ENCODE measurements around the gene TTLL1. TPM values are rescaled to one million over a fixed set of nuclear protein-coding genes. Genes with fewer than 3 reads are reported as not detected.
A peak's percentile ranks its signal among the peaks of the same experiment; 100 is the strongest.

TTLL1 gene
- total and polyA plus RNA-seq, 2 of the 4 experiments (the other 2 are of a cell fraction): 10.8 to 13.2 TPM

GRCh38 chr22:43098356-43098755 lies 9.2 kb upstream of the TTLL1 start:
- Histone ChIP-seq H3K23ac (ENCODE audit: low read depth, low read length) (no peak overlapping the region), H3K9me3 (ENCODE audit: control insufficient read depth, insufficient read depth, low read length) (peaks cover 6% of the 10 kb centered on the region), H3K36me3 (ENCODE audit: control insufficient read depth, insufficient read depth, low read length) (no peaks in the 10 kb centered on the region), H4K20me1 (ENCODE audit: insufficient read depth, low read length) (no peaks in the 10 kb centered on the region), H3K9ac (ENCODE audit: low read depth, low read length) (no peak overlapping the region), H2BK15ac (ENCODE audit: low read depth, low read length) (no peak overlapping the region), H3K56ac (ENCODE audit: extremely low read depth, insufficient read depth, low read length) (no peak overlapping the region), H3K4me3 (ENCODE audit: insufficient read depth, low read depth, low read length) (no peak overlapping the region), H3K27ac (ENCODE audit: insufficient read depth, low read length) (no peak overlapping the region), H3K79me1 (ENCODE audit: low read depth in 1 of 2, low read length in 2 of 2) (no peaks in the 10 kb centered on the region), H3K9me1 (ENCODE audit: insufficient read depth, low read length) (no peaks in the 10 kb centered on the region), H4K5ac (ENCODE audit: low read depth, low read length) (no peak overlapping the region), H4K8ac (ENCODE audit: low read depth in 2 of 2, low read length in 2 of 2) (no peak overlapping the region), H3K4me2 (ENCODE audit: low read depth, low read length) (no peak overlapping the region), H3K4me1 (ENCODE audit: control insufficient read depth, insufficient read depth, low read length) (peaks cover 3% of the 10 kb centered on the region; the same call in 1 of the 2 replicates), H2BK5ac (ENCODE audit: low read depth, low read length, poor library complexity, severe bottlenecking) (no peak overlapping the region), H2AK9ac (replicated peaks; ENCODE audit: low read depth, low read length, poor library complexity) (no peak overlapping the region), H2AFZ (replicated peaks; ENCODE audit: low read length, poor library complexity) (peak overlapping the region; percentile 72), H4K91ac (ENCODE audit: insufficient read depth, low read depth, low read length) (no peak overlapping the region), H2BK120ac (ENCODE audit: low read depth, low read length) (no peak overlapping the region), H3K14ac (replicated peaks; ENCODE audit: low read depth, low read length) (no peak overlapping the region), H3K27me3 (ENCODE audit: control insufficient read depth, insufficient read depth, low read length) (no peaks in the 10 kb centered on the region), H2AK5ac (ENCODE audit: low read depth, low read length) (no peak overlapping the region), H3K4ac (ENCODE audit: low read depth, low read length) (no peak overlapping the region), H3K18ac (ENCODE audit: low read depth, low read length) (no peak overlapping the region), H2BK20ac (ENCODE audit: low read depth, low read length) (no peak overlapping the region)
- 64% methylated on average over 4 of the region's 4 CpGs; no CpG with 5 or more reads in 1 of the 2 experiments for WGBS, 2 experiments (ENCODE audit: extremely low coverage in 2 of 2, insufficient read length in 1 of 2)
- no peak for ATAC-seq (ENCODE audit: low read depth)
- intact Hi-C loops (cut with micrococcal nuclease): no loop called here
- BruUV-seq (replicated peaks): no TSS peak
- CTCF ChIA-PET: no interaction called here
- in situ Hi-C loops (cut with MboI; ENCODE audit: low sequenced_read_pairs): no loop called here
- POLR2A ChIA-PET (ENCODE audit: unreplicated experiment): no interaction called here
- no peak for DNase-seq
- dilution Hi-C loops (cut with HindIII; ENCODE audit: low sequenced_read_pairs, unreplicated experiment): no loop called here
- no peak for TF ChIP-seq FOS (IDR thresholded peaks at IDR 0.05; ENCODE audit: low read depth, low read length)
- no peak for TF ChIP-seq RCOR1 (IDR thresholded peaks at IDR 0.05; ENCODE audit: insufficient replicate concordance, low read length)
- TF ChIP-seq CEBPB (IDR thresholded peaks at IDR 0.05; ENCODE audit: low read depth, low read length): no peak
- TF ChIP-seq, protein P1, sequence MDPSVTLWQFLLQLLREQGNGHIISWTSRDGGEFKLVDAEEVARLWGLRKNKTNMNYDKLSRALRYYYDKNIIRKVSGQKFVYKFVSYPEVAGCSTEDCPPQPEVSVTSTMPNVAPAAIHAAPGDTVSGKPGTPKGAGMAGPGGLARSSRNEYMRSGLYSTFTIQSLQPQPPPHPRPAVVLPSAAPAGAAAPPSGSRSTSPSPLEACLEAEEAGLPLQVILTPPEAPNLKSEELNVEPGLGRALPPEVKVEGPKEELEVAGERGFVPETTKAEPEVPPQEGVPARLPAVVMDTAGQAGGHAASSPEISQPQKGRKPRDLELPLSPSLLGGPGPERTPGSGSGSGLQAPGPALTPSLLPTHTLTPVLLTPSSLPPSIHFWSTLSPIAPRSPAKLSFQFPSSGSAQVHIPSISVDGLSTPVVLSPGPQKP (IDR thresholded peaks at IDR 0.05; ENCODE audit: borderline replicate concordance, low read depth, low read length): no peak
- TF ChIP-seq NFE2L2 (IDR thresholded peaks at IDR 0.05; ENCODE audit: low read depth, low read length): no peak
- no peak for TF ChIP-seq MAFK (IDR thresholded peaks at IDR 0.05; ENCODE audit: low read depth, low read length)
- no peak for TF ChIP-seq MAZ (IDR thresholded peaks at IDR 0.05; ENCODE audit: borderline replicate concordance, low read depth, low read length)
- no peak for TF ChIP-seq RAD21 (IDR thresholded peaks at IDR 0.05; ENCODE audit: low read length)
- no peak for TF ChIP-seq USF2 (IDR thresholded peaks at IDR 0.05; ENCODE audit: low read depth, low read length)
- TF ChIP-seq MXI1 (IDR thresholded peaks at IDR 0.05; ENCODE audit: borderline replicate concordance, low read depth, low read length): no peak
- TF ChIP-seq CHD1 (IDR thresholded peaks at IDR 0.05; ENCODE audit: low read depth, low read length): no peak
- no peak for TF ChIP-seq RFX5 (IDR thresholded peaks at IDR 0.05; ENCODE audit: low read depth, low read length)
